A549 treated with DMSO at 1 μM for 4 hours (cell line): ENCODE results near the gene PHF20. TPM values are rescaled to one million over a fixed set of nuclear protein-coding genes. Genes with fewer than 3 reads are reported as not detected.

Source experiments
- total RNA-seq: library from RNA; stranded (reverse); fragments of 200-300 nt; extraction: Qiagen RNA extraction; gene quantifications from 5 replicates; pipeline ENCODE4 v1.2.3, GENCODE V29; 2022; ENCODE audit warnings: low read depth

Gene PHF20
- 20.5 to 28.2 TPM (median 24.0 TPM) in 5 replicates for total RNA-seq

GRCh38 chr20:35771689-35772562 lies at the start of gene PHF20:
TSS of gene PHF20 (plus strand) at chr20:35772015. CDS start at chr20:35801523, 29,508 bp downstream.

GRCh38 chr20:35741892-35742740 lies 29.7 kb upstream of the PHF20 start, which contains the start of gene RBM39:
TSS of gene RBM39 (minus strand) at chr20:35742260. CDS start at chr20:35740874, 1,386 bp downstream.

GRCh38 chr20:35954200-35954906 lies 182.5 kb downstream of the PHF20 start, which contains the start of gene SCAND1:
TSS of gene SCAND1 (minus strand) at chr20:35954502. CDS start at chr20:35954284, 218 bp downstream.

GRCh38 chr20:35967979-35968640 lies 196.3 kb downstream of the PHF20 start, which contains the start of gene CNBD2:
TSS of gene CNBD2 (plus strand) at chr20:35968590. CDS start at chr20:35968763, 173 bp downstream.

Other genes starting within 250 kb of the PHF20 start
- not detected in 5 replicates for gene C20orf173, start 242.4 kb upstream of the PHF20 start, total RNA-seq
- gene ERGIC3, start 229.9 kb upstream of the PHF20 start, total RNA-seq: 231 to 244 TPM (median 237 TPM) in 5 replicates
- gene SPAG4, start 156.2 kb upstream of the PHF20 start, total RNA-seq: 3.0 to 5.2 TPM (median 4.8 TPM) in 5 replicates
- gene CPNE1, start 107.1 kb upstream of the PHF20 start, total RNA-seq: 186 to 230 TPM (median 216 TPM) in 5 replicates
- 85.5 to 93.3 TPM (median 88.4 TPM) in 5 replicates for gene RBM12, start 107.1 kb upstream of the PHF20 start, total RNA-seq
- gene NFS1, start 72.7 kb upstream of the PHF20 start, total RNA-seq: 22.5 to 38.1 TPM (median 36.8 TPM) in 5 replicates
- gene ROMO1, start 72.6 kb upstream of the PHF20 start, total RNA-seq: 323 to 402 TPM (median 335 TPM) in 5 replicates
- gene RBM39, start 29.8 kb upstream of the PHF20 start, total RNA-seq: 170 to 198 TPM (median 178 TPM) in 5 replicates
- 73.4 to 91.3 TPM (median 82.7 TPM) in 5 replicates for gene SCAND1, start 182.5 kb downstream of the PHF20 start, total RNA-seq
- 5.0 to 6.8 TPM (median 6.3 TPM) in 5 replicates for gene CNBD2, start 196.6 kb downstream of the PHF20 start, total RNA-seq